Measurements from ENCODE around the gene PI4KA. TPM values are rescaled to one million over a fixed set of nuclear protein-coding genes. Genes with fewer than 3 reads are reported as not detected.

PI4KA gene
- total RNA-seq, 2 donors from 2014 or later = 68.3 to 97.6 TPM

DNA sequence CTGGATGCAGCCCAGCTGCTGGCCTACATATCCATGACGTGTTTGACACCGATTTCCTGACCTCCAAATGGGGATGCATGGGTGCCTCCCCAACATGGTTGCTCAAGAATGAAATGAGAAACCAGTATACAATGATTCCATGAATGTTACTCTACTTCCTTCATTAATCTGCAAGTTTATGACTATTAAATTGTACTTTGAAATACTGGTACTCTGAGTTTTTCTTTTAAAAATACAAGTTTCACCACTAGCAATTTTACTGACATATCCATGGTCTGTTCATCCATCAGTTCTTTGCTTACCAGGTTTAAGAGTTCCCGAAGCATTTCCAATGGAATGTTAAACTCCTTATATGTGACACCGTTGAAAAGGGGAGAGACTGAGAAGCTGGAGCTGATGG, 45.6 kb downstream of the PI4KA start:
- Mint-ChIP-seq H3K36me3 (peaks cover 0 to 4% of the 10 kb centered on the region in 2 donors), H3K9me3 (no peaks in the 10 kb centered on the region), H3K27ac (peak overlapping the region in 1 of 2 donors; percentile 15)
- ATAC-seq (no peak), DNase-seq (ENCODE audit: low spot score in 2 of 2) (no peak)

DNA sequence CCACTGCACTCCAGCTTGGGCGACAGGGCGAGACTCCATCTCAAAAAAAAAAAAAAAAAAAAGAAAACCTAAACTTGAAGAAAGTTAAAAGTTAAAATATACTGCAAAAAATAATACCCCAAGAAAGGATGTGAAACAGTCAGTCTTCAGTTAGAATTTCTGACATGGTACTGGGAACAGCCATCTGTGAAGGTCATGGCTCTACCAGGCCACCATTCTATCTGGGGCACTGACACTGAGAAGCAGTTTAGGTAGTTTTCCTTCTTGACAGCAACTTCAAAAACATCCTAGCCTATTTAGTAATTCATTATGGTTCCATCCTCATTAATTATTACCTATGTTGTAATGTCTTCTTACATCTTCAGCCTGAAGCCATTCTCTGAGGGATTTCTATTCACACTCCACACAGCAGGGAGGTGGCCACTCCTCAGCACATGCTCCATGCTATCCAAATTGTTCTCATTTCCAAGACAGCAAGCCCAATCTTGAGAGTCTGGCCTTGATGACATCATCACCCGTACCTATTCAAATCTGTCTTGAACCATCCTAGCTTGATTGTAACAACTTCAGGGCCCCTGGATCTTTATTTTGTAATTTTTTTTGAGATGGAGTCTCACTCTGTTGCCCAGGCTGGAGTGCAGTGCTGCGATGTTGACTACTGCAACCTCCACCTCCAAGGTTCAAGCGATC, 46.5 kb downstream of the PI4KA start:
- ATAC-seq = no peak
- peaks cover 0 to 4% of the 10 kb centered on the region in 2 donors for H3K36me3 Mint-ChIP-seq
- H3K27ac Mint-ChIP-seq = peak overlapping the region in 1 of 2 donors; percentile 85
- no peaks in the 10 kb centered on the region for H3K9me3 Mint-ChIP-seq
- no peak for DNase-seq (ENCODE audit: low spot score in 2 of 2)

DNA sequence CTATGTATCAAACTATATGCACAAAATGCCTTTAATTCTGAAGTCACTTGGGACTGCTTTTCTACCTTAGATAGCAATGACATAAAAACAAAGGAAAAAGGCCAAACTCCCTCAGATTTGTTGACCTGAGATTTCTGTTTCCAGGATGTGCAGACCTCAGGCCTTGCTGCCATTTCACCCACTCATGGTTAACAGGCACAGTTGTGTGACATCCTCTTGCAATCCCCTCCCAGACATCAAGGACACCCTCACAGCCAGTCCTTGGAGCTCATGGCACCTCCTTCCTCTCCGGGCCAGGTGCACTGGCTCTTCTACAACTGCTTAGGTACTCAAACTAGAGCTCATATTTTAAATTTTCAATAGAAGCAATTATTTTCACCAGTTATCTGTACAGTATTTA, 47.4 kb downstream of the PI4KA start:
- no peak for DNase-seq (ENCODE audit: low spot score in 2 of 2)
- ATAC-seq = peak in 1 of 2 donors; percentile 43
- H3K9me3 Mint-ChIP-seq = no peaks in the 10 kb centered on the region
- peak overlapping the region; percentile 42 to 75 for H3K27ac Mint-ChIP-seq
- H3K36me3 Mint-ChIP-seq = peaks cover 0 to 4% of the 10 kb centered on the region in 2 donors

DNA sequence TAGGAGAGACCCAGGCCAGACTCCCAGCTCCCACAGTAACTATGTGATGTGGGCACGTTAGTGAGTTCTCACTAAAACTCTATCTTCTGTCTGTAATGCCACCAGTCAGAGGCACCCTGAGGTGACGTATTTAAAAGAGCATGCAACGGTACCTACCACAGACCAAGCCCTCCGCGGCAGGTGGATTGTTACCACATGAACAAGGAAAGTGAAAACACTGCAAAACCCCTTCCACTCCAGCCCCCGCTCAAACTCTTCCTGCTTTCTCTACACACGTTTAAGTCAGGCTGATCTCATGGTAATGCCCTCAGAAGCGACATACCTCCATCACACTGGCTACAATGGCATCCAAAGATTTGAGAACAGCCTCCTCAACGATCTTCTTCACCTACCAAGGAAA, 48.0 kb downstream of the PI4KA start:
- peak in 1 of 2 donors; percentile 18 for DNase-seq (ENCODE audit: low spot score in 2 of 2)
- H3K36me3 Mint-ChIP-seq = peaks cover 0 to 4% of the 10 kb centered on the region in 2 donors
- no peaks in the 10 kb centered on the region for H3K9me3 Mint-ChIP-seq
- H3K27ac Mint-ChIP-seq = peak overlapping the region; percentile 42 to 75
- ATAC-seq = peak; percentile 67 to 84

DNA sequence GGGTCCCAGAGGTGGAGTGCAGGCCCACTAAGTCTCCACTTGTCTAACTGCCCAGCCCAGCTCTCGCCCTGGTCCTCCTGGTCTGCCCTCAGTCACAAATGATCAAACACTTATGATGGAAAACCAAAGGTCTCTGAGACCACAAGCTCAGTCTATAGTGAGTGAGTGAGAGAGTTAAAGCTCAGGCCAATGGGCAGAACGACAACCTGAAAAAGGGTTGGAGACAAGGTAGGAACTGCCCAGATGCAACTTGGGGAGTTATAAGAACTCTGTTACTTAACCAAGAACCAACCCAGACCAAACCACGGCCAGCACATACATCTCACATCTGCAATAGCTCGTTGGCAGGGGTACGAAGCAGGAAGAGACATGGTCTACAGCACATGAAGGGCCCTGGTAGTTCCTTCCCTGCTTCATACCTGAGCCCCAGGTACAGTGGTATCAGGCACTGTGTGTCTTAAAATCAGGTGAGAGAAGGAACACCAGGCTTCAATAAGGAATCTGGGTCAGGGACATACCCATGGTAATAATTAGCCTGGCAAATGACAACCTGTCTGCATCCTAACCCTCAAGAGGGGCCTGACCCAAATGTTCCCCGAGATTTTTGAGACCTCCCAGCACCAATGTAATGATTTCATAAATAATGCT, 48.9 kb downstream of the PI4KA start:
- peak overlapping the region in 1 of 2 donors; percentile 42 for H3K27ac Mint-ChIP-seq
- H3K36me3 Mint-ChIP-seq = peaks cover 0 to 4% of the 10 kb centered on the region in 2 donors
- no peak for ATAC-seq
- no peaks in the 10 kb centered on the region for H3K9me3 Mint-ChIP-seq
- no peak for DNase-seq (ENCODE audit: low spot score in 2 of 2)

DNA sequence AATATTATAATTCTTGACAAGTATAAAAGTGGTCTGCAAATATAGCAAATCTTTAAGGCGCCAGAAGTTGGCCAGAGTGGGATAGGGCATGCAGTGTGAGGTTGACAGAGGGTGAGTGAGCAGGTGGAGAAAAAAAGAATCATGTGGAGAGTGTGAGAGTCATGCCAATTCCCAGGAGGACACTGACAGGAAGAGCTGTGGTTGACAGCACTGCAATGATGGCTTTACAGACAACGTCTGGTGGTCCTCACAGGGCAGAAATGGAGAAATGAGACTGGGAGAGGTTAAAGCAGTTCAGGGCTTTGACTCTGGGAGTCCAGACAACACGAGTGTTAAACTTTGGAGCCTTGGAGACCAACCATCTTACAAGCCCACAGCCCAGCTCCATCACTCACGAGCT, 49.8 kb downstream of the PI4KA start:
- Mint-ChIP-seq H3K9me3 (no peaks in the 10 kb centered on the region), H3K36me3 (peaks cover 0 to 4% of the 10 kb centered on the region in 2 donors), H3K27ac (peak overlapping the region in 1 of 2 donors; percentile 33)
- ATAC-seq (no peak), DNase-seq (ENCODE audit: low spot score in 2 of 2) (no peak)

DNA sequence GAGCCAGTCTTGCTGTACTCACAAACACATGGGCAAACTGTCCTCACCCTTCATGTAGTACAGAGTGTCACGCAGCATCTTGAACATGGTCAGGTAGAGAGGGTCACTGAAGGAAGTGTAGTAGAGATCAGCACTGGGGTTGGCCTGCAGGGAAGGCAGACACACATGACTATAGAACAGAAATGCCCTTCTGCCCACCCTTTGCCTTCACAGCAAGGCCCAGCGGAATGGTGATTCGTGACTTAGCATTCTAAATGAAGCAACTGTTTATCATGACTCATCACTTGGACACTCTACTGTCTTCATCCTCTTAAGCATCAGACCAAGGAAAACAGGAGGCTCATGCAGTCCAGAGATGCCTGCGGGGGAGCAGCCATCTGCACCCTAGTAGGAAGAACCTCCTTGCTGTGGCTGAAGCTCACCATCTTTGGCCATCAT, 51.3 kb downstream of the PI4KA start:
- H3K9me3 Mint-ChIP-seq = no peaks in the 10 kb centered on the region
- peak overlapping the region in 1 of 2 donors; percentile 72 for H3K27ac Mint-ChIP-seq
- no peaks in the 10 kb centered on the region for H3K36me3 Mint-ChIP-seq
- ATAC-seq (no peak), DNase-seq (ENCODE audit: low spot score in 2 of 2) (no peak)

DNA sequence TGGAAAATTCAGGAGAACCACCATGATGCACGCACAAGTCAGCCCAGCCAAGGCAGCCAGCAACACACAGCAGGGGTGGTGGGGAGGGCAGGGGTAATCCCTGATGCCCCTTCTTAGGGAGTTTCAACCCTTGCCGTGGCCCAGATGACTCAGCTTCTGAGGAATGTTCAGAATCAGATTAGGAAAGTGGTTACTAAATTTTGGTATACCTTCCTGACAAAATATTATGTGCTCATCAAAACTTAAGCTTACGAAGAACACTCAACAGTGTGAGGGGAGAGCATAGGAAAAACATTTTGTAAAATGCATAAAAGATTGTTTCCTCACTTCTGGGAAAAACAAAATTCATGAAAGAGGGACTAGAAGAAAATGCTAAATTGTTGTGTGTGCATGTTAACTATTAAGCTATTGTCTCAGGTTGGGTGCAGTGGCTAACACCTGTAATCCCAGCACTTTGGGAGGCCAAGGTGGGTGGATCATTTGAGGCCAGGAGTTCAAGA, 52.6 kb downstream of the PI4KA start:
- H3K9me3 Mint-ChIP-seq = no peaks in the 10 kb centered on the region
- H3K36me3 Mint-ChIP-seq = peaks cover 0 to 5% of the 10 kb centered on the region in 2 donors
- H3K27ac Mint-ChIP-seq = peak overlapping the region in 1 of 2 donors; percentile 53
- DNase-seq (ENCODE audit: low spot score in 2 of 2) (no peak), ATAC-seq (peak in 1 of 2 donors; percentile 59)

DNA sequence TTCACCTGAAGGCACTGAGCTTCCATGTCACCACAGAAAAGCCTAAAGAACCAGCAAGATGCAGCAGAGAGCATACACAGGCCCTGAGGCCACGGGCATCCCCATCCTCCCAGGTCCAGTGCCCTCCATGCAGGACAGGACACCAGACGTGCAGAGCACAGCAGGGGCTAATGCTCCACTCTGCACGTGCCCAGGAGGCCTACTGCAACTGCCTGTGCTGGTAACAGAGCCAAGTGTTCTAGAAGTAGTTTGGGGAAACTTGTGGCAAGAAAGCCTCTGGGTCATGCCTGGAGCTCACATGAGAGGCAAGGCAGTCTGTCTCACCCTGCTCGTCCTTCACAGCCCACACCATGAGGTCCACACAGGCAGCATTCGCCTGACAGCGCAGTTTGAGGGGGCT, 54.0 kb downstream of the PI4KA start:
- H3K9me3 Mint-ChIP-seq = no peaks in the 10 kb centered on the region
- H3K36me3 Mint-ChIP-seq = peaks cover 0 to 5% of the 10 kb centered on the region in 2 donors
- no peak for ATAC-seq
- no peak for DNase-seq (ENCODE audit: low spot score in 2 of 2)
- peak overlapping the region; percentile 4 to 41 for H3K27ac Mint-ChIP-seq

DNA sequence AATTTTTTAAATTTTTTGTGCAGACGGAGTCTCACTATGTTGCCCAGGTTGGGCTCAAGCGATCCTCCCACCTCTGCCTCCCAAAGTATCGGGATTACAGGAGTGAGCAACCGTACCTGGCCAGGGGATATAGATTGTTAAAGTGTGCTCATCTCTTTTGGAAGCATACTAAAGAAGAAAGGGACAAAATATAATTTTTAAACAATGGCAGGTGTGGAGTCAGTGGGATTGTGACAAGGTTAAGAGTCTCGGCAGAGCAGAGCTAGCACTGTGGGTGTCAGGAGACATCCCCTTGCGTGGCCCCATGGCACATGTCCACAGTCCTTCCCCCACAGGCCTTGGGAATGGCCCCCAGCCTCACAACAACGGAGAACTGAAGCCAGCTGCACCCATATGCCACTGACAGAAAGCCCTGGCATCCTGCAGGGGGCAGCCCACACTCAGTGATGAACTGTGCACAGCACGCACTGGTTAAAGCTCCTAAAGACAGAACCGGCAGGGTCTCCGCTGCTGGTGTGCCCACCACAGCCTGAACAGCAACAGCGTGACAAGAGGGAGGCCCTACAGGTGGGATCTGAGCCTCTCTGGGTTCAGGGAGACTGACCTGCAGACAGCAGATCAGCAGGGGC, 54.8 kb downstream of the PI4KA start:
- Mint-ChIP-seq H3K9me3 (no peaks in the 10 kb centered on the region), H3K27ac (peak overlapping the region in 1 of 2 donors; percentile 4), H3K36me3 (peaks cover 0 to 5% of the 10 kb centered on the region in 2 donors)
- peak in 1 of 2 donors; percentile 58 for ATAC-seq
- DNase-seq (ENCODE audit: low spot score in 2 of 2) = peak in 1 of 2 donors; percentile 18

DNA sequence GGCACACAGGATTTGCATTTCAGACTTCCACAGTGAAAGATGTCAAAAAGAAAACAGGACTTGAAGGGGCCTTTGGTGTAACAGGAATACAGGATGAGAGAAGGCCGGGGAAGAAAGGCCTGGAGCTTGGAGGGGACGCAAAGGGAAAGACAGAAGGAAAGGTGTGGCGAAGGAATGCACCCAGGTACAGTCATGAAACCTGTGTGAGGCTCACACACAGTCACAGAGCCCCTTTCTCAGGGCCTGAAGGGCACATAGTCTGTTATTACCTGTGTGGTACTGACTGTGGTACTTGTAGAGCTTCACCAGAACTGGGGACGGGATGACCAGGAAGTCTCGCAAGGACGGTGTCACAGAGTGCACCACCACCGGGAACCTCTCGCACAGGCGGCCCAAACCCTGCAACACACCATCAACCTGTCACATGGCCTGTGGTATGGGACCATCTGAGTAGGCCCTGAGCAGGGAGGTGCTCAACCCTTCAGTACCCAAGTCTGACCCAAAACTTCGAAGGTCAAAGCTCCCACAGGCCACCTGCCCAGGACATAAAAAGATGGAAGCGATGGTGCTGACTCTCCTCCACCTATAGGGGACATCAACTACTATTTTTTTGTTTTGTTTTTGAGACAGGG, 55.6 kb downstream of the PI4KA start:
- no peak for ATAC-seq
- H3K9me3 Mint-ChIP-seq = no peaks in the 10 kb centered on the region
- H3K27ac Mint-ChIP-seq = no peak overlapping the region
- DNase-seq (ENCODE audit: low spot score in 2 of 2) = no peak
- H3K36me3 Mint-ChIP-seq = peaks cover 0 to 5% of the 10 kb centered on the region in 2 donors

DNA sequence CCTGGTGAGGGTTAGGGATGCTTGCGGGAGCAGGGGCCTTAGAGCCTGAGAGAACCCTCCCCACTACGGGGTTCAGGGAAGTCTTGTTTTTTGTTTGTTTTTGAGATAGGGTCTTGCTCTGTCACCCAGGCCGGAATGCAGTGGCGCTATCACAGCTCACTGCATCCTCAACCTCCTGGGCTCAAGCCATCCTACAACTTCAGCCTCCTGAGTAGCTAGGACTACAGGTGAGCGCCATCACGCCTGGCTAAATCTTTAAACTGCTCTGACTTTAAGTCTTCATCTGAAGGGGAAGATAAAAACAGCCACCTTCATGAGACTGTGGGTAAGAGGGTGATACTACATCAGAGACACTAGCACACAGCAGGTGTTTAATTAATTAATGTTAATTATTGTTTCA, 56.2 kb downstream of the PI4KA start:
- Mint-ChIP-seq H3K36me3 (peaks cover 0 to 5% of the 10 kb centered on the region in 2 donors), H3K27ac (no peak overlapping the region)
- ATAC-seq = no peak

DNA sequence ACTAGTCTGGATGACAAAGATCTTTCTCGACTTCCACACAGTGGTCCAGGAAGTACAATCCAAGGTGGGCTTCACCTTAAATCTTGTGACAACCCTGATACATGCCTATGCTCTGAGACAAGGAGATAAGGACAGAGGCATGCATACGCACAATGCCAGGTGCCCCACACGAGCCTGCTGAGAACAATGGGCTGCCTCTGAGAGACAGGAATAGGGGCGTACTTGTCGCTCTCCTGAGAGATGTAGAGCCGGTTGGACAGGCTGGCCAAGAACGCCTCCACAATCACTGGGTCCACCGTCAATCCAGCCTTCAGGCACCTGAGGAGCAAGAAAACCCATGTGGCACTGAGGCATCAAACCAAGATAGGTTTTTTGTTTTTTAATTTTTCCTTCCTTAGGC, 59.2 kb downstream of the PI4KA start:
- Mint-ChIP-seq H3K27ac (no peak overlapping the region), H3K36me3 (peaks cover 0 to 5% of the 10 kb centered on the region in 2 donors), H3K9me3 (no peaks in the 10 kb centered on the region)
- DNase-seq (ENCODE audit: low spot score in 2 of 2) (no peak), ATAC-seq (no peak)

More for the DNA sequence above, 56.2 kb downstream of the PI4KA start:
- no peaks in the 10 kb centered on the region for H3K9me3 Mint-ChIP-seq
- no peak for DNase-seq (ENCODE audit: low spot score in 2 of 2)

DNA sequence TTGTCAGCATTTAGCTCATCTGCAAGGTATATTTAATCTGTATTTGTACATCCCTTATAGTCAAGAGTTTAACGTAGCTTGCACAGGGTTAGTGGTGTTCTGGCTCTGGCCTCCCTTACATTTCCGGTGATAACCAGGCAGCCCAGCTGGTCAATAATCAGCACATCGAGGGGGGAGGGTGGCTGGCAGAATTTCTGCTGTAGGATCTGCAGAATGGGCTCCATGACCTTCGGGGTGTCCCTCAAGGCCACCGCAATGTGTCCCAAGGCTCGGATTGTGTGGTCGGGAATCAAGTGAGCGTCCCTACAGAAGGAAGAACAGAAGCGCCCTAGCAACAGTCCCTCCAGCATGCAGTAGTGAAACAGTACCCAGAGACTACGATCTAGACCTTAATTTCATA, 59.6 kb downstream of the PI4KA start:
- H3K36me3 Mint-ChIP-seq = peaks cover 0 to 5% of the 10 kb centered on the region in 2 donors
- no peak for ATAC-seq

DNA sequence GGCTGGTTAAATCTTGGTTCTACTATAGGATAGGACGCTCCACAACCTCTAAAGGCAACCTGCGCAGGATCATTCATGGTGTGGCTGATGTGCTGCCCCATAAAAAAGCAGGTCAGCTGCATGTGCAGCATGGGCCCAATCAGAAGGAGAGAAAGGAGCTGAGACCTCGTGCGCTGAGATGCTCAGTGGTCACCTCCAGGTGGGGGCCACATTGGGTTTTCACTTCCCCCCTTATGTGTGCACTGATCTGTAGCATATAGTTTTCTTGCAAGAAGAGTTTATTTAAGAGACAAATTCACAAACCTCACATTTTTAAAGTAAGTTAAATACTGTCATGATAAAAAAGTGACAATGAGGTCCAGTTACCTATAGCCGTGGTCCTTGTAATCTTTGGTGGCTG, 60.4 kb downstream of the PI4KA start:
- H3K36me3 Mint-ChIP-seq = peaks cover 0 to 5% of the 10 kb centered on the region in 2 donors
- ATAC-seq (no peak), DNase-seq (ENCODE audit: low spot score in 2 of 2) (no peak)
- H3K9me3 Mint-ChIP-seq = no peaks in the 10 kb centered on the region
- H3K27ac Mint-ChIP-seq = peak overlapping the region in 1 of 2 donors; percentile 56

More for the DNA sequence above, 59.6 kb downstream of the PI4KA start:
- Mint-ChIP-seq H3K27ac (no peak overlapping the region), H3K9me3 (no peaks in the 10 kb centered on the region)
- DNase-seq (ENCODE audit: low spot score in 2 of 2) = no peak

DNA sequence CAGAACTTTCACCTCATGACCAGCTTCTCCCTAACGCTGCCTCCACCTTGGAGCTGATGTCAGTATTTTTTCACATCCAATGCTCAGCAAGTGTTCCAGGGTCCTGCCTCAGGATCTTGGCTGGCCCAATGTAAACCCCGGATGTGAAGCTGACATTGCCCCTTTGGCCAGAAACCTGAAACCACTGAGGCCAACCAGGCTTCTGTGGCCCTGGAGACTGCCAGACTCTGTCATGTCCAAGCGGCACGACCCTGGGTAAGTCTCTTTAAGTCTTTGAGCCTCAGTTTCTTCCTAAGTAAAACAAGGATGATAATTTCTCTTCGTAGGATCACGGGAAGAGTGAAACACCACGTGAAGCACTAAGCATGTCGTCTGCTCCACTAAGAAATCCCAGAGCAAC, 61.9 kb downstream of the PI4KA start:
- peaks cover 0 to under 1% of the 10 kb centered on the region in 2 donors for H3K36me3 Mint-ChIP-seq
- ATAC-seq (no peak), DNase-seq (ENCODE audit: low spot score in 2 of 2) (no peak)
- no peak overlapping the region for H3K27ac Mint-ChIP-seq
- H3K9me3 Mint-ChIP-seq = no peaks in the 10 kb centered on the region

Measured in activated naive CD4-positive, alpha-beta T cell treated with anti-CD3 and anti-CD28 coated beads, Interleukin-2, amount 50 U/mL, for 72 hours (primary cell).